ENCODE results near the gene CASKIN2. TPM values are rescaled to one million over a fixed set of nuclear protein-coding genes. Genes with fewer than 3 reads are reported as not detected.

Gene CASKIN2
- total and polyA plus RNA-seq, 10 of the 15 experiments (the other 5 are each of a cell fraction or from before 2014, with no cell fraction given) = 0.02 to 2.7 (median 0.44) TPM; not detected in 1

- TF ChIP-seq NKRF (conservative IDR thresholded peaks at IDR 0.05) = no peak
- TF ChIP-seq ESRRA (IDR thresholded peaks at IDR 0.05; ENCODE audit: low read length) = no peak
- no peak for TF ChIP-seq JUNB (IDR thresholded peaks at IDR 0.05)
- TF ChIP-seq POLR2AphosphoS2 (IDR thresholded peaks at IDR 0.05; ENCODE audit: low read depth, low read length) = no peak
- TF ChIP-seq, protein P1, sequence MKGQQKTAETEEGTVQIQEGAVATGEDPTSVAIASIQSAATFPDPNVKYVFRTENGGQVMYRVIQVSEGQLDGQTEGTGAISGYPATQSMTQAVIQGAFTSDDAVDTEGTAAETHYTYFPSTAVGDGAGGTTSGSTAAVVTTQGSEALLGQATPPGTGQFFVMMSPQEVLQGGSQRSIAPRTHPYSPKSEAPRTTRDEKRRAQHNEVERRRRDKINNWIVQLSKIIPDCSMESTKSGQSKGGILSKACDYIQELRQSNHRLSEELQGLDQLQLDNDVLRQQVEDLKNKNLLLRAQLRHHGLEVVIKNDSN (IDR thresholded peaks at IDR 0.05; ENCODE audit: borderline replicate concordance, extremely low read length, insufficient read depth, low read depth, low read length) = no peak
- no peak for TF ChIP-seq ZNF274 (IDR thresholded peaks at IDR 0.05; ENCODE audit: insufficient read depth, insufficient read length)
- no peak for TF ChIP-seq CREM (IDR thresholded peaks at IDR 0.05; ENCODE audit: low read depth)
- no peak for TF ChIP-seq STAT3 (IDR thresholded peaks at IDR 0.05; ENCODE audit: low read depth, low read length)
- no peak for TF ChIP-seq DPF2 (IDR thresholded peaks at IDR 0.05)
- TF ChIP-seq, protein P2, sequence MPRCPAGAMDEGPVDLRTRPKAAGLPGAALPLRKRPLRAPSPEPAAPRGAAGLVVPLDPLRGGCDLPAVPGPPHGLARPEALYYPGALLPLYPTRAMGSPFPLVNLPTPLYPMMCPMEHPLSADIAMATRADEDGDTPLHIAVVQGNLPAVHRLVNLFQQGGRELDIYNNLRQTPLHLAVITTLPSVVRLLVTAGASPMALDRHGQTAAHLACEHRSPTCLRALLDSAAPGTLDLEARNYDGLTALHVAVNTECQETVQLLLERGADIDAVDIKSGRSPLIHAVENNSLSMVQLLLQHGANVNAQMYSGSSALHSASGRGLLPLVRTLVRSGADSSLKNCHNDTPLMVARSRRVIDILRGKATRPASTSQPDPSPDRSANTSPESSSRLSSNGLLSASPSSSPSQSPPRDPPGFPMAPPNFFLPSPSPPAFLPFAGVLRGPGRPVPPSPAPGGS (IDR thresholded peaks at IDR 0.05; ENCODE audit: borderline replicate concordance, insufficient read depth, low read depth, low read length, poor library complexity, severe bottlenecking) = no peak
- TF ChIP-seq RBBP5 (conservative IDR thresholded peaks at IDR 0.05) = no peak
- no peak for TF ChIP-seq POU2F2 (IDR thresholded peaks at IDR 0.05; ENCODE audit: borderline replicate concordance, low read depth, low read length)
- no peak for TF ChIP-seq ZZZ3 (IDR thresholded peaks at IDR 0.05; ENCODE audit: control insufficient read depth, insufficient read length, low read depth)
- TF ChIP-seq, protein P3, sequence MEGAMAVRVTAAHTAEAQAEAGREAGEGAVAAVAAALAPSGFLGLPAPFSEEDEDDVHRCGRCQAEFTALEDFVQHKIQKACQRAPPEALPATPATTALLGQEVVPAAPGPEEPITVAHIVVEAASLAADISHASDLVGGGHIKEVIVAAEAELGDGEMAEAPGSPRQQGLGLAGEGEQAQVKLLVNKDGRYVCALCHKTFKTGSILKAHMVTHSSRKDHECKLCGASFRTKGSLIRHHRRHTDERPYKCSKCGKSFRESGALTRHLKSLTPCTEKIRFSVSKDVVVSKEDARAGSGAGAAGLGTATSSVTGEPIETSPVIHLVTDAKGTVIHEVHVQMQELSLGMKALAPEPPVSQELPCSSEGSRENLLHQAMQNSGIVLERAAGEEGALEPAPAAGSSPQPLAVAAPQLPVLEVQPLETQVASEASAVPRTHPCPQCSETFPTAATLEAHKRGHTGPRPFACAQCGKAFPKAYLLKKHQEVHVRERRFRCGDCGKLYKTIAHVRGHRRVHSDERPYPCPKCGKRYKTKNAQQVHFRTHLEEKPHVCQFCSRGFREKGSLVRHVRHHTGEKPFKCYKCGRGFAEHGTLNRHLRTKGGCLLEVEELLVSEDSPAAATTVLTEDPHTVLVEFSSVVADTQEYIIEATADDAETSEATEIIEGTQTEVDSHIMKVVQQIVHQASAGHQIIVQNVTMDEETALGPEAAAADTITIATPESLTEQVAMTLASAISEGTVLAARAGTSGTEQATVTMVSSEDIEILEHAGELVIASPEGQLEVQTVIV (IDR thresholded peaks at IDR 0.05; ENCODE audit: borderline replicate concordance, partially characterized antibody) = no peak
- no peak for TF ChIP-seq CEBPB (IDR thresholded peaks at IDR 0.05; ENCODE audit: borderline replicate concordance in 1 of 2, low read depth in 2 of 2, low read length in 2 of 2)
- TF ChIP-seq BRCA1 (IDR thresholded peaks at IDR 0.05; ENCODE audit: low read depth, low read length) = no peak
- TF ChIP-seq ZNF24 (IDR thresholded peaks at IDR 0.05) = no peak
- RAD21 ChIA-PET (ENCODE audit: unreplicated experiment) = no interaction called here
- 53% methylated on average over 8 of the region's 8 CpGs for WGBS (ENCODE audit: insufficient coverage, insufficient replicate concordance, low lambda C conversion rate, missing lambda C conversion rate)
- Histone ChIP-seq H3K36me3 (ENCODE audit: control insufficient read depth in 2 of 2, insufficient read depth in 2 of 2, low read length in 1 of 2) (no peaks in the 10 kb centered on the region), H3K27me3 (replicated peaks in 1 of 2; ENCODE audit: control insufficient read depth in 2 of 2, insufficient read depth in 2 of 2, low read length in 1 of 2) (no peaks in the 10 kb centered on the region), H3K9me3 (replicated peaks; ENCODE audit: control insufficient read depth, insufficient read depth, low read length) (no peaks in the 10 kb centered on the region), H3K9ac (ENCODE audit: control insufficient read depth, insufficient read depth, low read length) (no peak overlapping the region), H3K79me2 (ENCODE audit: control insufficient read depth, insufficient read depth, low read length) (no peaks in the 10 kb centered on the region), H4K20me1 (ENCODE audit: control insufficient read depth, insufficient read depth) (no peaks in the 10 kb centered on the region), H3K4me3 (no peak overlapping the region), H3K4me1 (ENCODE audit: control insufficient read depth, insufficient read depth, low read length) (no peaks in the 10 kb centered on the region), H2AFZ (ENCODE audit: control insufficient read depth, low read depth, low read length) (no peak overlapping the region), H3K4me2 (ENCODE audit: control insufficient read depth, insufficient read depth) (no peak overlapping the region), H3K27ac (ENCODE audit: control insufficient read depth, insufficient read depth) (no peak overlapping the region)
- CTCF ChIA-PET = no interaction called here
- DNase-seq (ENCODE audit: low read depth, low spot score) (no peak), FAIRE-seq (no peak), ATAC-seq (no peak)
- intact Hi-C loops (cut with micrococcal nuclease; ENCODE audit: unreplicated experiment) = no loop called here
- SMC1A ChIA-PET (ENCODE audit: uncharacterized antibody, unreplicated experiment) = interaction anchor here (1.2 kb wide), 1 partner anchor 11 kb away, joined by 3 read pairs; no protein-coding TSS in a partner anchor
- POLR2A ChIA-PET = no interaction called here
- BruUV-seq (replicated peaks) = no TSS peak
- in situ Hi-C loops (cut with MboI) = no loop called here
Observed at GRCh38 chr17:75553295-75554110, 38.2 kb upstream of the CASKIN2 start.

All from GM12878 (cell line).